ENCODE results near the gene KCNB1.

KCNB1 gene

DNA sequence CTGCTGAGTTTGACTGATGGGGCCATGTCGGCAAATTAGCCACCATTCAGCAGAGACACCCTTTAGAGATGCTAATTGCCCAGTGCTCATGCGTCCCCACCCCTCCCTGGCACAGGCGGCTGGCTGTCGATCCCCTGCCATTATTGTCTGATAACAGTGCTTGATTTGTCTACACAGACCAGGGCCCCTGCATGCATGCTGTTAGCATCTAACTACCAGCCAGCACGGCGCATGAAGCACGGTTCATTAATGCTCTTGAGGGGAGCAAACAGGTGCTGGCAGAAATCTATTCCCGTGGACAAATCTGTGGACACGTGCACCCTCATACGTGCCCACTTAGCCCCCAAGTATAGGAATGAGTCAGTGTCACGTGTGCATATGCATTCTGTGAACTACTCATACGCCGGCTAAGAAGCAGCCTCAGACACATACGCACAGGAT, 32.2 kb downstream of the KCNB1 start:
- no peaks in the 10 kb centered on the region for H3K9me3 ChIP-seq (ENCODE audit: control insufficient read depth, insufficient read depth, low read length)
- H3K4me1 ChIP-seq (ENCODE audit: insufficient read depth, low read length): peaks cover 24% of the 10 kb centered on the region
- no peak overlapping the region for H3K9ac ChIP-seq (ENCODE audit: low read depth, low read length)
- H3K36me3 ChIP-seq (ENCODE audit: insufficient read depth, low read length): no peaks in the 10 kb centered on the region

- H3K9ac ChIP-seq (ENCODE audit: low read depth, low read length): no peak overlapping the region
- no peaks in the 10 kb centered on the region for H3K36me3 ChIP-seq (ENCODE audit: insufficient read depth, low read length)
- no peaks in the 10 kb centered on the region for H3K9me3 ChIP-seq (ENCODE audit: control insufficient read depth, insufficient read depth, low read length)
- peaks cover 33% of the 10 kb centered on the region for H3K4me1 ChIP-seq (ENCODE audit: insufficient read depth, low read length)
Measured at GRCh38 chr20:49448917-49449316, 33.6 kb downstream of the KCNB1 start.

- Histone ChIP-seq H3K36me3 (ENCODE audit: insufficient read depth, low read length) (no peaks in the 10 kb centered on the region), H3K4me1 (ENCODE audit: insufficient read depth, low read length) (peaks cover 33% of the 10 kb centered on the region), H3K9me3 (ENCODE audit: control insufficient read depth, insufficient read depth, low read length) (no peaks in the 10 kb centered on the region), H3K9ac (ENCODE audit: low read depth, low read length) (no peak overlapping the region)
Measured at GRCh38 chr20:49447946-49448809, 34.3 kb downstream of the KCNB1 start.

- Histone ChIP-seq H3K36me3 (ENCODE audit: insufficient read depth, low read length) (no peaks in the 10 kb centered on the region), H3K9me3 (ENCODE audit: control insufficient read depth, insufficient read depth, low read length) (no peaks in the 10 kb centered on the region), H3K9ac (ENCODE audit: low read depth, low read length) (no peak overlapping the region), H3K4me1 (ENCODE audit: insufficient read depth, low read length) (peaks cover 33% of the 10 kb centered on the region)
Measured at GRCh38 chr20:49447364-49447763, 35.1 kb downstream of the KCNB1 start.

- no peaks in the 10 kb centered on the region for H3K36me3 ChIP-seq (ENCODE audit: insufficient read depth, low read length)
- H3K9me3 ChIP-seq (ENCODE audit: control insufficient read depth, insufficient read depth, low read length): no peaks in the 10 kb centered on the region
- H3K9ac ChIP-seq (ENCODE audit: low read depth, low read length): no peak overlapping the region
- H3K4me1 ChIP-seq (ENCODE audit: insufficient read depth, low read length): peaks cover 33% of the 10 kb centered on the region
Measured at GRCh38 chr20:49446808-49447207, 35.7 kb downstream of the KCNB1 start.

- Histone ChIP-seq H3K9ac (ENCODE audit: low read depth, low read length) (no peak overlapping the region), H3K9me3 (ENCODE audit: control insufficient read depth, insufficient read depth, low read length) (no peaks in the 10 kb centered on the region), H3K36me3 (ENCODE audit: insufficient read depth, low read length) (no peaks in the 10 kb centered on the region), H3K4me1 (ENCODE audit: insufficient read depth, low read length) (peaks cover 33% of the 10 kb centered on the region)
Measured at GRCh38 chr20:49446080-49446479, 36.4 kb downstream of the KCNB1 start.

DNA sequence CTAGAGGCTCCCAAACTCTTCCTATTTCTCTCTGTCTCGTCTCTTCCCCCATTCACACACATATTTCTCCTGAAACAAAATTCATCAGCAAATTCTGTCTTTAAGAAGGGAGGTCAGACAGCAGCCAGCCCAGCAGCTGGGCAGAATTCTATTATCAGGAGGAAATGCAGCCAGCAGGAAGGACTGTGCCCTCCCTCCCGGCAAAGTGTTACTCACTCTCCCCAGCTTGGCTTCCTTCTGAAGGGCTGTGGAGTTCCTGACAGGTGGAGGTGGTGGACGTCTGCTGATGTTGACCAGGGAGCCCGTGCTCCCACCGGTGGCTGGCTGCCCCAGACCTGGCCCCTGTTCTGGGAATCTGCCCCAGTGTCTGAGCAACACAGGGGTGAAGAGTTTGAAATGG, 37.3 kb downstream of the KCNB1 start:
- Histone ChIP-seq H3K9ac (ENCODE audit: low read depth, low read length) (no peak overlapping the region), H3K4me1 (ENCODE audit: insufficient read depth, low read length) (peaks cover 30% of the 10 kb centered on the region), H3K36me3 (ENCODE audit: insufficient read depth, low read length) (no peaks in the 10 kb centered on the region), H3K9me3 (ENCODE audit: control insufficient read depth, insufficient read depth, low read length) (no peaks in the 10 kb centered on the region)

GRCh38 chr20:49444553-49444990, 37.9 kb downstream of the KCNB1 start:
- Histone ChIP-seq H3K36me3 (ENCODE audit: insufficient read depth, low read length) (no peaks in the 10 kb centered on the region), H3K4me1 (ENCODE audit: insufficient read depth, low read length) (peaks cover 25% of the 10 kb centered on the region), H3K9me3 (ENCODE audit: control insufficient read depth, insufficient read depth, low read length) (no peaks in the 10 kb centered on the region), H3K9ac (ENCODE audit: low read depth, low read length) (no peak overlapping the region)

- no peaks in the 10 kb centered on the region for H3K36me3 ChIP-seq (ENCODE audit: insufficient read depth, low read length)
- no peaks in the 10 kb centered on the region for H3K9me3 ChIP-seq (ENCODE audit: control insufficient read depth, insufficient read depth, low read length)
- no peak overlapping the region for H3K9ac ChIP-seq (ENCODE audit: low read depth, low read length)
- H3K4me1 ChIP-seq (ENCODE audit: insufficient read depth, low read length): no peaks in the 10 kb centered on the region
Measured at GRCh38 chr20:49437057-49437456, 45.4 kb downstream of the KCNB1 start.

GRCh38 chr20:49435639-49436038, 46.8 kb downstream of the KCNB1 start:
- H3K9ac ChIP-seq (ENCODE audit: low read depth, low read length): no peak overlapping the region

GRCh38 chr20:49433333-49433732, 49.1 kb downstream of the KCNB1 start:
- H3K9me3 ChIP-seq (ENCODE audit: control insufficient read depth, insufficient read depth, low read length): no peaks in the 10 kb centered on the region
- no peaks in the 10 kb centered on the region for H3K36me3 ChIP-seq (ENCODE audit: insufficient read depth, low read length)
- no peak overlapping the region for H3K9ac ChIP-seq (ENCODE audit: low read depth, low read length)
- no peaks in the 10 kb centered on the region for H3K4me1 ChIP-seq (ENCODE audit: insufficient read depth, low read length)

More at GRCh38 chr20:49435639-49436038, 46.8 kb downstream of the KCNB1 start:
- H3K36me3 ChIP-seq (ENCODE audit: insufficient read depth, low read length): no peaks in the 10 kb centered on the region
- no peaks in the 10 kb centered on the region for H3K4me1 ChIP-seq (ENCODE audit: insufficient read depth, low read length)
- H3K9me3 ChIP-seq (ENCODE audit: control insufficient read depth, insufficient read depth, low read length): no peaks in the 10 kb centered on the region

GRCh38 chr20:49432550-49432949, 49.9 kb downstream of the KCNB1 start:
- Histone ChIP-seq H3K9ac (ENCODE audit: low read depth, low read length) (no peak overlapping the region), H3K9me3 (ENCODE audit: control insufficient read depth, insufficient read depth, low read length) (no peaks in the 10 kb centered on the region), H3K4me1 (ENCODE audit: insufficient read depth, low read length) (no peaks in the 10 kb centered on the region), H3K36me3 (ENCODE audit: insufficient read depth, low read length) (no peaks in the 10 kb centered on the region)

- Histone ChIP-seq H3K36me3 (ENCODE audit: insufficient read depth, low read length) (no peaks in the 10 kb centered on the region), H3K9me3 (ENCODE audit: control insufficient read depth, insufficient read depth, low read length) (no peaks in the 10 kb centered on the region), H3K9ac (ENCODE audit: low read depth, low read length) (no peak overlapping the region), H3K4me1 (ENCODE audit: insufficient read depth, low read length) (no peaks in the 10 kb centered on the region)
Measured at GRCh38 chr20:49431329-49431728, 51.1 kb downstream of the KCNB1 start.

- Histone ChIP-seq H3K9ac (ENCODE audit: low read depth, low read length) (no peak overlapping the region), H3K36me3 (ENCODE audit: insufficient read depth, low read length) (no peaks in the 10 kb centered on the region), H3K4me1 (ENCODE audit: insufficient read depth, low read length) (no peaks in the 10 kb centered on the region), H3K9me3 (ENCODE audit: control insufficient read depth, insufficient read depth, low read length) (no peaks in the 10 kb centered on the region)
Measured at GRCh38 chr20:49430320-49430719, 52.1 kb downstream of the KCNB1 start.

GRCh38 chr20:49427751-49428518, 54.5 kb downstream of the KCNB1 start:
- no peaks in the 10 kb centered on the region for H3K4me1 ChIP-seq (ENCODE audit: insufficient read depth, low read length)

More at GRCh38 chr20:49427751-49428518, 54.5 kb downstream of the KCNB1 start:
- Histone ChIP-seq H3K36me3 (ENCODE audit: insufficient read depth, low read length) (no peaks in the 10 kb centered on the region), H3K9me3 (ENCODE audit: control insufficient read depth, insufficient read depth, low read length) (no peaks in the 10 kb centered on the region), H3K9ac (ENCODE audit: low read depth, low read length) (no peak overlapping the region)

Measured in ES-I3 (cell line).